ENCODE data around the gene RAP1GAP.

The RAP1GAP gene

DNA sequence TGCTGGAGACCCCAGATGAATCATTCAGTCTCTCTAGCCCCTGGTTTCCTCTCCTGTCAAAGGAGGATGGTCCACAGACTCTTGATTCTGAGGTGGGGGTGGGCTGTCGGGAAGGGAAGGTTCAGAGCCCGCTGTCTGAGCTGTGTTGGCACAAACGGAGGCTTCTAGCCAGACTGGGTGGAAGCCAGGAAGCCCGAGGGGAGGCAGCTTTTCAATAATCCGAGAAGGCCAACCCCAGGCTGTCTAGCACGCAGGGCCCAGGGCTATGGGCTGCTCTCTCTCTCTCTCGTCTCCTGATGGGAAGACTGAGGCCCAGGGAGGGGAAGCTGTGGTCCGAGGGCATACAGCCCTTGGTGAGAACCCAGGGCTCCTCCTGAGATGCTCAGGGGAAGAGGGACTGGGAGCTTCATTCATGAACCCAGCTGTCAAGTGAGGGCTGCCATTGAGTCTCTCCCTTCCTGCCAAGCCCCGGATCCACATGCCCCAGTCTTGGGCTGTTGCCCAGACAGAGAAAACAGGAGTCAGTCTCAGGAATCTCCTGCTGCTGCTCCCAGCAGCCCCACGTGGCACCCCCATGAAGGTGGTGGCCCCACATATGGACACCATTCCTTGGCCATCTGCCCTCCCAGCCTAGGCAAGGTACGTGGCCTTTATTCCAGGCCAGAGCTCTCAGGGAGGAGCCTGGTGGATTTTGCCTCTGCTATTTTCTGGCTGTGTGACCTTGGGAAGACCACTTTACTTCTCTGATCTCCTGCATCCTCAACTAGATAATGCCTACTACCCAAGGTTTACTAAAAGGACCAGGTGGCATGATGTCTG is 44.4 kb downstream of the RAP1GAP start:
- no peak for DNase-seq

DNA sequence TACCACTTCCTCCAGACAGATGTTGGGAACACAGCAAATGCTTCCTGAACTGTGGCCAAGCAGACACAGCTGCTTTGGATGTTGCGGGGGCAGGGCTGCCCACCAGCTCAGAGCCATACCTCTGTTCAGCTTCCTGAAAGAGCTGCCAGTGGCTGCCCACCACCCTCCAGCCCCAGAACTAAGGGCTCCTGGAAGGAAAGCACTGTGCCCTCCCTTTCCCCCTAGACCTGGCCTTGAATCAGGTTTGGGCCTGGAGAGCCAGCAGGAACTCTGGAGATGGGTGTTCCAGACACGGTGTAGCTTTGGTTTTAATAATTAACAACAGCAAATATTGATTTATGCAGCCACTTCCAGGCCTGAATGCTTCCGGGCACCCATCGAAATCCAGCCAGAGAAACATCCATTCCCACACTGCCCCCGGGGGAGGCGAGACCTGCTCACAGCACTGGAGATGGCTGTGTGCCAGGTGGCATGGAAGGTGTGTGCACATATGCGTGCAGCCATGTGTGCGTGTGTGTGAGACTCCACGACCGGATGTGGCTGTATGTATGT is 45.7 kb downstream of the RAP1GAP start:
- DNase-seq = no peak

GRCh38 chr1:21622466-21623315 is 46.5 kb downstream of the RAP1GAP start:
- peak; percentile 51 for DNase-seq

DNA sequence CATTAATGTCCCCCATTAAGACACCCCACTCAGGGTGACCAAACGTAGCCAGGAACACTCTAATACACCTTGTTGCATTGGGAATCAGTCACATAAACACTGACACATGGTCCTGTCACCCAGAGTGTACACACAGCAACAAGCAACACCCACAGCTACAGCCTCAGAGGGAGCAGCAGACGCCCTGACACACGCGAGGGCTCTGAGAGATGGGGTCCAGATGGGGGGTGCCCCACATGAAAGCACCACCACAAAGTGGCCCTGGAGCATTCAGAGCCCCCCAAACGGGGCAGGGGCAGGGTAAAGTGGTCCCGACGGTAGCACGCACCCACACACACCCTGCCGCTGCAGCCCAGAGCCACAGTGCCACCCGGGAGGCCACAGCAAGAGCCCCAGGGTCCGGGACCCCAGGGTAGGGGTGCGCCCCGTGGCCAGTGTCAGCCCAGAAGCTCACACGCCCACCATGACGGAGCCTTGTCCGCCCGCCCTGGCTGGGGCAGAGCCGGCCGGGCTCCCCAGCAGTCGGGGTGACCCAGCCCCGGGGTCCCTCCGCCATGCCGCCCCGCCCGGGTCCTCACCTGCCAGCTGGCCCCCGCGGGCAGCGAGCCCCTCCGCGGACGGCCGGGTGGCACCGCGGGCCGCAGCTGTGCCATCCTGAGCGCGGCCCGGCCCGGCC is 47.3 kb downstream of the RAP1GAP start:
- DNase-seq = no peak

GRCh38 chr1:21621051-21621450 is 48.1 kb downstream of the RAP1GAP start:
- DNase-seq = no peak

- no peak for DNase-seq
Measured at GRCh38 chr1:21620496-21620895, 48.7 kb downstream of the RAP1GAP start.

GRCh38 chr1:21620011-21620410 is 49.1 kb downstream of the RAP1GAP start:
- DNase-seq = no peak

DNA sequence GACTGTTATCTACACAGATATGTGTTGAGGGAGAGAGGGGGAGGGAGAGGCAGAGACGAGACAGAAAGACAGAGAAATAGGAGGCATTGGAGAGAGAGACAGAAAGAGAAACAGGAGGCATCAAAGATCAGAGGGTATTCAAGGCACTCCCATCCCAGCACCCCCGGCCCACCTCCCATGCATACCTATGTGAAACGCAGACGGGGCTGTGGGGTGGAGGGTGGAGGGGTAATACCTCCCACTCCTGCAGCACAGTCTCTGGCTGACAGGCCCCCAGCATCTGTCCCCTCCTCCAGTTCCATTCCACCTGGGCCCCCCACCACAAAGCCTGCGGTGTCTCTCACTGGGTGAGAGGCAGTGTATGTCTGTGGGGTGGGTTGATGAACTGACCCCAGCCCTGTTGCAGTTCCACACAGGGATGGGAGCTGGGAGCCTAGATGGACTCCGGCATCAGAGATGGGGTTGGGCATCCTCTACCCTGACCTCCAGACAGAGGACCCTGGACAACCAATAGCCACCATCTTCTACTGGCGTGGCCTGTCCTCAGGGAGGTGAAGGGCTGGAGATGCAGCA is 49.7 kb downstream of the RAP1GAP start:
- no peak for DNase-seq

DNA sequence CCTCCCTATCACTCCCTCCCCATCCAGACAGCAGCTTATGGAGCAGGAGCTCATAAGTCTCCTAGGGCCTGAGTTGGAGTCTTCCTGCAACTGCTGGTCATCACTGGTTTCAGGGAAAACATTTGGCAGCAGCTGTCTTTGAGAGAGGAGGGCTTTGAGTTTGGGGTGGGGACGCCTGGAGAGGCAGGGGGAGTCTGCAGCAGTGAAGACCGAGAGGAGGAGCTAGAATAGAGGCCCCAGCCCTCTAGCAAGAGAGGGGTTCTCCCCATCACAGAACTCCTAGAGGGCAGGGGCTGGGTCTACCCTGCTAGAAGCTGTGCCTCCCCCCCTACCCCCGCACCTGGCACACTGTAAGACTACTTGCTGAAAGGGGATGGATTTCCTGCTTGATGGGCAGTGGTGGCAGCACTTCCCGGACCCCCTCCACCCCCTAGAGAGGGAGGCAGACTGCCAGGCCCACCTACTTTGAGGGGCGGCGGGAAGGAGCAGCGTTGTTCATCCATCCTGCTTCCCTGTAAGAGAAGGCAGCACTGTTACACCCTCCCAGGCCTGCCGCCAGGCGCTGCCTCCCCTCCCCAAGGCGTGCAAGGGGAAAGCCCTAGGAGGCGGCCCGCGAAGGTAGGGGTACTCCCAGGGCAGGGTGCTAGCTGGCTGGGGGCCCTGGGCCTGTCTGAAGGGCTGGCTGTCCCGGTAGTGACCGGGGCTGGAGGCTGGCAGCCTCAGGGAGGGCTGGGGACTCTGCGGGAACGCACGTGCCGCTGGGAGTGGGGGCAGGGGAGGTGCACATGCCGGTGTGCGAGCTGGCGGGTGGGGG is 50.4 kb downstream of the RAP1GAP start:
- DNase-seq = no peak

DNA sequence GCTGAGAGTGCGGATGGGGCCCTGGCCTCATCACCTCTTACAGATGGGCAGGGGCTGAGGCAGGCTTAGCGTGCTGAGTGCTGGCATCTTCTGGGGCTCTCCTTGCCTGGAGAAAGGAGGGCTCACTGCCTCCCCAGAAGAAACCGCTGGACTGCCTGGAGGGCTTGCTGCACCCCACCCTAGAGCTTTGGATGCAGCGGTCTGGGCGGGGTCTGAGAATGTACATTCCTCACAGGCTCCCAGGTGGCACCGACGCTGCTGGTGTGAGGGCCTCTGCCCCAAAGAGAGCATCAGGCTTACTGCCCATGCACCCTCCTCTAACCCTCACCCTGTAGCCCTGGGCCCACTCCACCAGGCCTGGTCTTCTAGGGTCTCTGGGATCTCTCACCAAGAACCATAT is 51.1 kb downstream of the RAP1GAP start:
- no peak for DNase-seq

- DNase-seq = no peak
Measured at GRCh38 chr1:21617126-21617738, 51.9 kb downstream of the RAP1GAP start.

DNA sequence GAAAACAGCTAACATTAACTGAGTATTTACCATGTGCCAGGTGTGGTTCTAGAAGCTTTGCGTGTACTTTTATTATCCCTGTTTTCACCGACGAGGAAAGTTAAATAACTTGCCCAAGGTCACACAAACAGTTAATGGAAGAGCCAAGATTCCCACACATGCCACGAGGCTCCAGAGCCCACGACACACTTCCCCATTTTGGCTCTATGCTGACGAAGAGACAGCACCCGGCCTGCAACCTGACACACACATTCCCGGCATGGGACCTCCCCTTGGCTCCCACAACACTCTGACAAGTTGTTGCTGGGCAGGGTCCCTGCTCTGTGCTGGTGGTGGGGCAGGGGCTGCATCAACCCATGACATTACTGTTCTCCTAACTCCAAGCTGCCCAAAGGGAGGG is 52.8 kb downstream of the RAP1GAP start:
- no peak for DNase-seq

GRCh38 chr1:21614419-21615115 is 54.6 kb downstream of the RAP1GAP start:
- DNase-seq = no peak

- DNase-seq = no peak
Measured at GRCh38 chr1:21613072-21613867, 55.9 kb downstream of the RAP1GAP start.

DNA sequence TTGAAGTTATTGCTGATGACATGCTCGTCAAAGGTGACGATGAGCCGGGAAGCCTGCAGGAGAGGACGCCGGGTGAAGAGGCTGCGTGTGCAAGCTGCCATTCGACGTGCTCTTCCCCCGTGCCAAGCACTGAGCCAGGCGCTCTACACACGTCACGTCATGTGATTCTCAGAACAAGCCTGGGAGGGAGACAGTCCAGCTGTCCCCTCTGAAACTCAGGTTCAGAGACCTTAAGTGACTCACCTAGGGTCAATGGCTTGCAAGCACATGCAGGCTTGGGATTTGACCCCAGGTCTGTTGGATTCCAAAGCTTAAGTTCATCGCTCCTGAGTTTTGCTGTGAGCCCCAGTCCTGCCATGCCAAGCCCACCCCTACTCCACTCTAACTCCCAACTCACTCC is 57.1 kb downstream of the RAP1GAP start:
- no peak for DNase-seq

- DNase-seq = no peak
Measured at GRCh38 chr1:21610989-21611785, 58.0 kb downstream of the RAP1GAP start.

- no peak for DNase-seq
Measured at GRCh38 chr1:21610027-21610426, 59.1 kb downstream of the RAP1GAP start.

- DNase-seq = no peak
Measured at GRCh38 chr1:21608798-21609197, 60.4 kb downstream of the RAP1GAP start.

Data from activated naive CD4-positive, alpha-beta T cell treated with Interleukin-2 at 50 U/mL for 16 hours (primary cell).